Endothelial cell (in vitro differentiated cells): ENCODE measurements around the gene SLC9A9. TPM values are rescaled to one million over a fixed set of nuclear protein-coding genes. Genes with fewer than 3 reads are reported as not detected.

ENCODE experiments used
- DNase-seq: peaks from one replicate; pipeline ENCODE4 v3.0.0; 2021; ENCODE audit warnings: low spot score
- H3K27ac Mint-ChIP-seq: one replicate; pipeline ENCODE4 v1.8.0; 2021; ENCODE audit warnings: mixed read lengths, inconsistent platforms; ENCODE audit not compliant: unreplicated experiment
- H3K27me3 Mint-ChIP-seq: one replicate; pipeline ENCODE4 v1.8.0; 2021; ENCODE audit warnings: mild to moderate bottlenecking, moderate library complexity, mixed read lengths, inconsistent platforms; ENCODE audit not compliant: unreplicated experiment
- H3K36me3 Mint-ChIP-seq: one replicate; pipeline ENCODE4 v1.8.0; 2021; ENCODE audit warnings: mild to moderate bottlenecking, low read depth, mixed read lengths, inconsistent platforms; ENCODE audit not compliant: unreplicated experiment
- H3K4me1 Mint-ChIP-seq: one replicate; pipeline ENCODE4 v1.8.0; 2021; ENCODE audit warnings: mild to moderate bottlenecking, mixed read lengths, inconsistent platforms; ENCODE audit not compliant: unreplicated experiment
- H3K4me3 Mint-ChIP-seq: one replicate; pipeline ENCODE4 v1.8.0; 2021; ENCODE audit warnings: mild to moderate bottlenecking, mixed read lengths, inconsistent platforms; ENCODE audit not compliant: unreplicated experiment
- H3K9me3 Mint-ChIP-seq: one replicate; pipeline ENCODE4 v1.8.0; 2021; ENCODE audit warnings: mixed read lengths, inconsistent platforms; ENCODE audit not compliant: unreplicated experiment
- total RNA-seq: library from RNA; stranded (reverse); fragmentation: NEBNext Ultra II Directional; extraction: Animal tissue kit (Norgen Biotek cat#: 25700); gene quantifications from one replicate; pipeline ENCODE4 v1.2.1, GENCODE V29; 2021; ENCODE audit not compliant: unreplicated experiment
- TF ChIP-seq, protein P1 (sequence below): fragments of 200-600 bp; sonication (generic); IDR thresholded peaks from one replicate; pipeline ENCODE4 v1.5.0; 2021; ENCODE audit warnings: antibody characterized with exemption; ENCODE audit not compliant: unreplicated experiment

SLC9A9 gene
- total RNA-seq, 1 donor from 2014 or later, result 7.9 TPM

DNA sequence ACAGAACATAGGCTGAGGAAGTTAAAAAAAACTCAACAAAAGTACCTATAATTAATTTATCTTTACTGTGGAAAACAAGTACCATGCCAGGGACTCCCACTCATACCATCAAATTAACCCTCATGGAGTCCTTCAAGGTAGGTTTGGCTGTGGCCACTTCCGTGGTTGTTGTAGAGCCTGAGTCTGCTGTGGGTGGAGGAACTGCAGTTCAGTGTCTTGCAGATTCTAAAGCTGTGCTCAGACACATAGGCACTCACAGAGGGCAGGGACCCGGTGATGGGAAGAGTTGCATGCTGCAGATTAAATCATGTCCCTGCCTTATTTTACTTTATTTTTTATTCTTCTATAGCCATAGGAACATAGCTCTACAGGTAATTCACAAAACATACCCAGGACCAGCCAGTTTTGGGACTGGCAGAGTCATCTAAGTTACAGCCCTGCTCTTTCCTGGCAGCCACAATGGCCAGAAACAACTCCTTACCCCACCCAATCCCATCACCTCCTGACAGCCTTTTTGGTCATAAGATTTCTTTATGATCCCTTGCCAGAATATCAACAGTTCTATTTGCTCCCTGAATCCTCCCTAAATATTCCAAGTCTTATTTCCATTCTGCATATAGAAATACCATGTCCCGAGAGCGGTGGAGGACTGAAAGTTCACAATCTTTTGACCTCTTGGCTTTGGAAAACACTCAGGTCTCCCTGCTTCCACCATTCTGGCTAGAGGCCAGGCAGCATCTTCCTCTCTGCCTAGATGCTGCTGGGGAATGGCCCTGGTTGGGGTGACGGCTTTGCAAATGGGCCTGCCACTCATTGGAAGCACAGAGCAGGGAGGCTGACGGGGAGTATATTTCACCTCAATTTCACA is 535.0 kb downstream of the SLC9A9 start:
- Mint-ChIP-seq H3K27ac (no peak overlapping the region), H3K4me1 (peaks cover 4% of the 10 kb centered on the region), H3K9me3 (no peaks in the 10 kb centered on the region), H3K36me3 (no peaks in the 10 kb centered on the region), H3K27me3 (no peaks in the 10 kb centered on the region), H3K4me3 (no peak overlapping the region)
- TF ChIP-seq, protein P1, sequence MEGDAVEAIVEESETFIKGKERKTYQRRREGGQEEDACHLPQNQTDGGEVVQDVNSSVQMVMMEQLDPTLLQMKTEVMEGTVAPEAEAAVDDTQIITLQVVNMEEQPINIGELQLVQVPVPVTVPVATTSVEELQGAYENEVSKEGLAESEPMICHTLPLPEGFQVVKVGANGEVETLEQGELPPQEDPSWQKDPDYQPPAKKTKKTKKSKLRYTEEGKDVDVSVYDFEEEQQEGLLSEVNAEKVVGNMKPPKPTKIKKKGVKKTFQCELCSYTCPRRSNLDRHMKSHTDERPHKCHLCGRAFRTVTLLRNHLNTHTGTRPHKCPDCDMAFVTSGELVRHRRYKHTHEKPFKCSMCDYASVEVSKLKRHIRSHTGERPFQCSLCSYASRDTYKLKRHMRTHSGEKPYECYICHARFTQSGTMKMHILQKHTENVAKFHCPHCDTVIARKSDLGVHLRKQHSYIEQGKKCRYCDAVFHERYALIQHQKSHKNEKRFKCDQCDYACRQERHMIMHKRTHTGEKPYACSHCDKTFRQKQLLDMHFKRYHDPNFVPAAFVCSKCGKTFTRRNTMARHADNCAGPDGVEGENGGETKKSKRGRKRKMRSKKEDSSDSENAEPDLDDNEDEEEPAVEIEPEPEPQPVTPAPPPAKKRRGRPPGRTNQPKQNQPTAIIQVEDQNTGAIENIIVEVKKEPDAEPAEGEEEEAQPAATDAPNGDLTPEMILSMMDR, result no peak
- no peak for DNase-seq

DNA sequence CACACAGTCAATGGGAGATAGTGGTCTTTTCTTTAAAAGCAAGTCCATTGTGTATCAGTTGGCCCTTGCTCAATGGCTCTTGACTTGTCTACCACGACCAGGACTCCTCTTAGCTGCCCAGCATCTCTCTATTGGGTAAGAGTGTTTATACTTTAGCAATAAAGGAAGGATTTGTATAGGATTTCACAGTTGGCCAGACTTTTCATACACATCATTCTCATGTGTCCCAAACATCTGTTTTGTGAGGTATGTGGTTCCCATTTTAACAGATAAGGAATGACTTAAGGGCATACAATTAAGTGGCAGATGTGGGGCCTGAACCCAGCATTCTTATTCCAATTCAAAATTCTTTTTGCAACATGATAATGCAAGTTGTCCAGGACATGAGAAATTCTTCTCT is 537.2 kb downstream of the SLC9A9 start:
- no peak for DNase-seq
- Mint-ChIP-seq H3K36me3 (no peaks in the 10 kb centered on the region), H3K27me3 (peaks cover 2% of the 10 kb centered on the region), H3K27ac (no peak overlapping the region), H3K9me3 (no peaks in the 10 kb centered on the region), H3K4me1 (peaks cover 4% of the 10 kb centered on the region), H3K4me3 (no peak overlapping the region)
- TF ChIP-seq, protein P1, result no peak

DNA sequence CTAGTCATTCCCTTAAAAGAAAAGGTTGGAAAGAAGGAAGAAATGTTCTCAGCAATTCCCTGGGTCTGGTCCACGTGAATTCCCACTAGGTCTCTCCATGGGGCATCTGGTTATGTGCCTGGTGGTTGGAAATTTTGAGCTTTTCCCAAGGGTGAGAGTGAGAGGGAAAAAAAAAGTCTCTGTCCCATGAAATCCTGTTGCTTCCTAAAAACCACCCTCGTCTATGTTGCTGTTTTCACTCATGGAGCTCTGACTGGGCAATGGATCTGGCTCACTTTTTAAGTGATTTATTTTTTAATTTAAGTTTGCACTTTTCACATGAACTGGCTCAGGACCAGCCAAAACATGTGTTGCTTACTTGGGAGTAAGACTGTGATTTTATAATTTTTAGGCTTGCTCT is 538.6 kb downstream of the SLC9A9 start:
- peaks cover 2% of the 10 kb centered on the region for H3K27me3 Mint-ChIP-seq
- DNase-seq, result no peak
- H3K4me1 Mint-ChIP-seq, result peaks cover 10% of the 10 kb centered on the region
- no peaks in the 10 kb centered on the region for H3K9me3 Mint-ChIP-seq
- no peaks in the 10 kb centered on the region for H3K36me3 Mint-ChIP-seq
- H3K4me3 Mint-ChIP-seq, result no peak overlapping the region
- TF ChIP-seq, protein P1, result no peak
- H3K27ac Mint-ChIP-seq, result no peak overlapping the region

DNA sequence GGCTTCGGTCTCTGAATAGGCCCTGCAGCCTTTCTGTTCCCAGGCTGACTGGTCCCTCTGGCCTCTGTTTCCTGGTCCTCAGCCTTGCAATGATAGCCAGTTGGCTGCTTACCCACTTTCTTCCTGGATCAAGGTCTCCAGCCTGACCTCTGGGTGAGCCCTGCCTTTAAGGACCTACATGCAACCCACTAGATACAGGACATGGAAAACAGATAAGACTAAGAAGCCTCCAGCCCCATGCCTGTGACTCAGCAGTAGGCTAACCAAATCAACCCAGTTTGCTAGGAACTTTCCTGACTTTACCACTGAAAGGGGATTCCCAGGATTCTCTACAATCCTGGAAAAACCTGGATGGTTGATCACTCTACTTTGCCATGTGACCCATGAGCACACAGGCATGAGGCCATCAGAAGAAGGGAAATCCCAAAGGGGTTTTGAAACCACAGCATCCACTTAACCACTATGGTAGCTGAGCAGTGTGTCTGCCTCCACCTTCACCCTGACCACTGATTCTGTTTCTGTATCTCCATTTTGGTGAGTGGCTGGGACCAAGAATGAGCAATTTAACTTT is 540.6 kb downstream of the SLC9A9 start:
- Mint-ChIP-seq H3K4me3 (no peak overlapping the region), H3K27me3 (peaks cover 3% of the 10 kb centered on the region), H3K9me3 (no peaks in the 10 kb centered on the region), H3K27ac (no peak overlapping the region), H3K4me1 (peaks cover 25% of the 10 kb centered on the region), H3K36me3 (no peaks in the 10 kb centered on the region)
- TF ChIP-seq, protein P1, result no peak
- DNase-seq, result no peak

DNA sequence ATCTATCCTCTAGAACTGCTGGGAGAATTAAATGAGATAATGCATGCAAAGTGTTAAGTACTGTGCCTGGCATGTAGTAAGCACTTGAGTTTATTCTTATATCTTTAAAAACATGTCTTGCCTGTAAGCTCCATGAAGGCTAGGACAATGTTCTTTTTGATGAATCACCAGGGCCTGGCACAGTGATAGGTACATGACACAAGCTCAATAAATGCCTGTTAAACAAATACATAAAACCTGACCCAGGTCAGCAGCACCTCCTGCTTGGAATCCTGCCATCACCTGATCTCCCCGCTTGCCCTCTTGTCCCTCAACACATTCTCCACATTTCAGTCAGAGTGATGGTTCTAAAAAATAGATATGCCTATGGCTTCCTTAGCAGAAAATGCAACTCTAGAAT is 541.9 kb downstream of the SLC9A9 start:
- H3K27me3 Mint-ChIP-seq, result peaks cover 6% of the 10 kb centered on the region
- no peak for DNase-seq
- H3K36me3 Mint-ChIP-seq, result no peaks in the 10 kb centered on the region
- H3K27ac Mint-ChIP-seq, result no peak overlapping the region
- H3K4me3 Mint-ChIP-seq, result no peak overlapping the region
- TF ChIP-seq, protein P1, result no peak
- H3K9me3 Mint-ChIP-seq, result no peaks in the 10 kb centered on the region
- peaks cover 37% of the 10 kb centered on the region for H3K4me1 Mint-ChIP-seq
